ENCODE results near the gene MT3. TPM values are rescaled to one million over a fixed set of nuclear protein-coding genes. Genes with fewer than 3 reads are reported as not detected.

MT3 gene
- total and polyA plus RNA-seq, 9 of the 15 experiments (the other 6 are each of a cell fraction or from before 2014, with no cell fraction given): not detected

DNA sequence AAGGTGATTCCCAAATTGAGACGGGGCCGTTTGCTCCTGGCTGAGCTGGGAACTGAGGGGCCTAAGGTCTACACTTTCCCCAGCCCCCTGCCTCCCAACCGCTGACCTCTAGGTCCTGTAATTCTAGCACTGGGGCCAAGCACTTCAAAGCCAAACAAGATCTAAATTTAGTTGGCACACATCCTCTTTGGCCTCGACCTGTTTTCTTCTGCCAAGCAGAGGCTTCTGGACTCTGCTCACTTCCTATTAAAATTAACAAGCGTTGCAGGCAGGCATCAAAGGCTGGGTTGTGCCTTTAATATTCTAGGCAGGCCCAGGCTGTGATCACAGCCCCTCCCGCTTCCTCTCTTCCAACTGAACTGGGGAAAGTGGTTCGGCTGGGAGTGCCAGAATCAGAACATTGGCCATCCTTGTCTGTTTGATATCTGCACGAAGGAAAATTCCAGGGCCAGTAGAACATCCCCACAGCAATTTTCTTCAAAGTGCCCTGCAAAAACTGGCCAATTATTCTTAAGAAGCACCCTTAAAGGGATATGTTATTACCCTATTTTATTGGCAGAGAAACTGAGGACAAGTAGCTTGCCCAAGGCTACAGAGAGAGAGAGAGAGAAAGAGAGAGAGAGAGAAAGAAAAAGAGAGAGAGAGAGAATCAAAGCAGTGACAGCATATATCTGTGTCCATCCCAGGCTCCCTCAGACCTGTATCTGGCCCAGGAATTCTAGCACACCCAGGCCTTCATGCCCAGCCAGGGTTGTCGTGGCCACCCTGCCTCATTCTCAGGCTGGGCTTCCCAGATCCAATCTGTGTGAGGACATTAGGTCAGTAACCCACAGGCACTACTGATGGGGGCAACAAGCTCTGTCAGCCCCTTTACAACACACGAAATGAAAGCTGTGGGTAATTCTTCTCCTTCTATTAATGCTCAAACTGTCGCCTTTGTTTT, 37.3 kb upstream of the MT3 start (continued):
- TF ChIP-seq, protein P1, sequence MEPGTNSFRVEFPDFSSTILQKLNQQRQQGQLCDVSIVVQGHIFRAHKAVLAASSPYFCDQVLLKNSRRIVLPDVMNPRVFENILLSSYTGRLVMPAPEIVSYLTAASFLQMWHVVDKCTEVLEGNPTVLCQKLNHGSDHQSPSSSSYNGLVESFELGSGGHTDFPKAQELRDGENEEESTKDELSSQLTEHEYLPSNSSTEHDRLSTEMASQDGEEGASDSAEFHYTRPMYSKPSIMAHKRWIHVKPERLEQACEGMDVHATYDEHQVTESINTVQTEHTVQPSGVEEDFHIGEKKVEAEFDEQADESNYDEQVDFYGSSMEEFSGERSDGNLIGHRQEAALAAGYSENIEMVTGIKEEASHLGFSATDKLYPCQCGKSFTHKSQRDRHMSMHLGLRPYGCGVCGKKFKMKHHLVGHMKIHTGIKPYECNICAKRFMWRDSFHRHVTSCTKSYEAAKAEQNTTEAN (CRISPR knock-in tag; IDR thresholded peaks at IDR 0.05): no peak
- no peak for TF ChIP-seq POLR2B (IDR thresholded peaks at IDR 0.05; ENCODE audit: low read depth, partially characterized antibody)
- no peak for TF ChIP-seq POU5F1 (IDR thresholded peaks at IDR 0.05; ENCODE audit: borderline replicate concordance, low read depth, low read length, partially characterized antibody)
- TF ChIP-seq, protein P2, sequence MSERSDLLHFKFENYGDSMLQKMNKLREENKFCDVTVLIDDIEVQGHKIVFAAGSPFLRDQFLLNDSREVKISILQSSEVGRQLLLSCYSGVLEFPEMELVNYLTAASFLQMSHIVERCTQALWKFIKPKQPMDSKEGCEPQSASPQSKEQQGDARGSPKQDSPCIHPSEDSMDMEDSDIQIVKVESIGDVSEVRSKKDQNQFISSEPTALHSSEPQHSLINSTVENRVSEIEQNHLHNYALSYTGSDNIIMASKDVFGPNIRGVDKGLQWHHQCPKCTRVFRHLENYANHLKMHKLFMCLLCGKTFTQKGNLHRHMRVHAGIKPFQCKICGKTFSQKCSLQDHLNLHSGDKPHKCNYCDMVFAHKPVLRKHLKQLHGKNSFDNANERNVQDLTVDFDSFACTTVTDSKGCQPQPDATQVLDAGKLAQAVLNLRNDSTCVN (CRISPR knock-in tag; IDR thresholded peaks at IDR 0.05): no peak
- no peak for TF ChIP-seq ZBTB17 (CRISPR knock-in tag; IDR thresholded peaks at IDR 0.05)
- TF ChIP-seq, protein P3, sequence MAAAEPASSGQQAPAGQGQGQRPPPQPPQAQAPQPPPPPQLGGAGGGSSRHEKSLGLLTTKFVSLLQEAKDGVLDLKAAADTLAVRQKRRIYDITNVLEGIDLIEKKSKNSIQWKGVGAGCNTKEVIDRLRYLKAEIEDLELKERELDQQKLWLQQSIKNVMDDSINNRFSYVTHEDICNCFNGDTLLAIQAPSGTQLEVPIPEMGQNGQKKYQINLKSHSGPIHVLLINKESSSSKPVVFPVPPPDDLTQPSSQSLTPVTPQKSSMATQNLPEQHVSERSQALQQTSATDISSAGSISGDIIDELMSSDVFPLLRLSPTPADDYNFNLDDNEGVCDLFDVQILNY (CRISPR knock-in tag; IDR thresholded peaks at IDR 0.05): no peak
- TF ChIP-seq ZNF174 (CRISPR knock-in tag; IDR thresholded peaks at IDR 0.05): no peak
- TF ChIP-seq ZNF695 (CRISPR knock-in tag; IDR thresholded peaks at IDR 0.05): no peak
